HT1080 (cell line): Measurements from ENCODE around the gene CHADL. TPM values are rescaled to one million over a fixed set of nuclear protein-coding genes. Genes with fewer than 3 reads are reported as not detected.

Source experiments
- DNase-seq: peaks from one replicate; pipeline ENCODE4 v3.0.0-alpha.2; 2015; ENCODE audit warnings: low read depth
- total RNA-seq: library from RNA; depleted of rRNA; stranded (reverse); fragments of >200 nt; shearing (Covaris generic); gene quantifications from 2 replicates; pipeline ENCODE4 v1.2.3, GENCODE V29; 2014

CHADL gene
- total RNA-seq, 1 experiment from 2014 or later, result not detected

GRCh38 chr22:41257696-41258095, 17.0 kb upstream of the CHADL start:
- DNase-seq, result no peak

DNA sequence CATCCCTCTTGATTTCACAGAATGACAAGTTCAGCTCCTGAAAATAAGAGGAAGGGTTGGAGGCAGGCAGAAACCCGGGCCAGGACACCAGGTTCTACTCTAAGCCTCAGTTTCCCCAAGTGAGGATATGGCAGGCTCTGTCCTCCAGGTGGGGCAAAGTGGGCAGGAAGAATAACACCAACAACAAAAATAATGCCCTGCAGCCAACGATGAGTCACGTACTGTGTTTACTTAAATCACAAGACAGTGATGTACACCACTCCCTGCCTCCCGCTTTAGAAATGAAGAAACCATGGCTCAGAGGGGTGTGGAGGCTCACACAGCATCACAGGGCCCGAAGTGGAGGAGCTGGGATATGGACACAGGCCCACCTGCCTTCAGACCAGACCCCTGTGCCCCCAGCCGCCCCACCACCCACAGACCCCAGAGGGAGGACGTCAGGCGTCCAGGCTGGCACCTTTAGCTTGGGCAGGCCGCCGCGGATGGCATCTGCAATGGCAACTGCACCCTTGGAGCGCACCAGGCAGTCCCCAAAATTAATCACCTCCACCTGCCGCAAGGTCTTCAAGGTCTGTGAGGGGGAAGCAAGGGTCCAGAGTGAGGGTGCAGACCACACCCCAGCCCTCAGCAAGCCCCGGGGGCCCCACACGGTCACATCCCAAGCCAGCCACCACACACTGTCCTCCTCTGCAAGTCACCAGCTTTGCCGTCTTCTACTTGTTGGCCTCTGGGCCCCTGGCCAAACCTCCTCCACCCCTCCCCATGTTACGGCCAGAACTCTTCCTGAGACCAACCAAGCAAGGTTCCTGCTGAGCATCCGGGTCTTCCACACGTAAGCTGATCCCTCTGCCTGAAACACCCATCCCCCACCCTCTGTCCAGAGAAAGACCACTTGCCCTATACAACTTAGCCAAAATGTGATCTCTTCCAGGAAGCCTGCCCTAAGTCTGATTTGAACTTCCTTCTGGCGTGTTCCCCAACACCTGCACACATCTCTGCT, 15.8 kb upstream of the CHADL start:
- peak; percentile 53 for DNase-seq

DNA sequence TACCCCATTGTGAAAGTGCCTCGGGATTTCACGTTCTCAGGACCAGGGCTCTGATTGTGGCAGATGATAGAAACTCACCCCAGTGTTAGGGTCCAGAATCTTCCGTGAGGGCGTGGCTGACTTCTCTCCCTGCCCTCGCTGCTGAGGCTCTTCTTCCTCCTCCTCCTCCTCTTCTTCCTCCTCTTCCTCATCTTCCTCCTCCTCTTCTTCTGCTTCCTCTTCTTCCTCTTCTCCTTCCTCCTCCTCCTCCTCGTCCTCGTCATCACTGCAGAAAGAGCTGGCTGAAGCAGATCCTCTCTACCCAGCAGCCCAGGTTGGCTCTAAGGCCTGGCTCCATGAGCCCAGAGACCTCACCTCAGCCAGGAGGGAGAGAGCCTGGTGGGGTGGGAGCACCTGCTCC, 13.5 kb upstream of the CHADL start:
- DNase-seq, result no peak

GRCh38 chr22:41252365-41252764, 11.6 kb upstream of the CHADL start:
- DNase-seq, result no peak

GRCh38 chr22:41250127-41250526, 9.4 kb upstream of the CHADL start:
- DNase-seq, result no peak

GRCh38 chr22:41249442-41249841, 8.7 kb upstream of the CHADL start:
- DNase-seq, result no peak

GRCh38 chr22:41248758-41249157, 8.0 kb upstream of the CHADL start:
- no peak for DNase-seq

DNA sequence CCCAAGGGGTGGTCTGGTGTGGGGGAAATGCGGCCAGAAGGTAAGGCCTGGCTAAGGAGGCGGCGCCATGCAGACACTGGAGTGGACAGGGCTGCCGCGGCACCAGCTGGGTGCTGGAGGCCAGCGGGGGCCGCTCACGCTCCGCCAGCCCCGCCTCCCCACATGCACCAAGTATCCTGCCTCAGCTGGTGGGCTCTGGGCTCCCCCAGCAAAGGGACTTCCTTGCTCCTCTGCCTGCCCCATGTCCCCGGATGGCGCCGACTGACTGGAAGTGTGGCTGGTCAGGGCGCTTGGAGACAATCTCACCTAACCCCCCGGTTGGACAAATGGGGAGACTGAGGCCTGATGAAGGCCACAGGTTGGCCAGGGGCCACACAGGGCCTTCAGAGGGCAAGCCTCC, 7.6 kb upstream of the CHADL start:
- no peak for DNase-seq

DNA sequence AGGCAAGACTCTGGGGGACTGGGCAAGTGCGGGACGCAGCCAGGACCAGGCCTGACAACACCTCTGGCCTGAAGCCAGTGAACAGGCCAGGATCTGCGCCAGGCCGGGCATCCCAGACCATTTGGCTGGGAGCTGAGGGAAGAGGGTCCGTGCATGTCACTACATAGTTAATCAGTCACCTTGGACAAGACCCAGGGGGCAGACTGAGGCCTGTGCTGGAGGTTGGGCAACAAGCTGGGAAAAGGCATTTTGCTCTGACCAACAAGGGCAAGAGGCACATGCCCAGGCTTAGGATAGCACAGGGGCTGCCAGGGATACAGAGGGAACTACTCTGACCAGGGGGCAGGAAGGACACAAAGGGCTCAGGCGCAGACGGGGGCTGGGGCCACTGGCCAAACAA, 7.0 kb upstream of the CHADL start:
- DNase-seq, result no peak

DNA sequence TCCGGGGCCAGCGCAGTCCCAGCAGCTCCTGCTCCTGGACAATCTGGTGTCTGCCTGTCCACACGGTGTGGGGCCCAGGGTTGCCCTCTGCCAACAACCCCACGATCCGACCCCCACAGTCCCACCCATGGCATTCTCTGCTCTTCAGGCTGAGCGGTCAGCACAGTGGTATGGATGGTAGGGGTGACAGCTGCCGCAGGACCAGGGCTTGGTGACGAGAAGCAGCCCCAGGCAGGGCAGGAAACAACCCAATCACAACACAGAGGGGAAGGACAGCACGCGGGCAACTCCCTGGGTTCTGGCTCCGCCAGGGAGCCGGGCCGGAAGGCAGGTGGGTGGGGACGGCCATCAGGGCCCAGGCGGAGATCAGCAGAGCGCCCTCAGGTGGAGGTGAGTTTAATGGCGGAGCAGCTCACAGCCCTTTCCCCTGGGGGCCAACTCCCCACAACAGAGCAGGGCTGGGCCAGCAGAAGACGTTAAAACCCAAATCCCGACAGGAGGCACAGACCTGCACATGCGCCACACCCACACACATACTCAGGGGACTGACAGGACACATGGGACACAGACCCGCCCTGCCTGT, 5.3 kb upstream of the CHADL start:
- no peak for DNase-seq

- no peak for DNase-seq
Measured at GRCh38 chr22:41243361-41243760, 2.6 kb upstream of the CHADL start.

GRCh38 chr22:41242396-41243117, 1.8 kb upstream of the CHADL start:
- DNase-seq, result no peak

- no peak for DNase-seq
Measured at GRCh38 chr22:41241133-41241676, 474 bp upstream of the CHADL start.

GRCh38 chr22:41239443-41240128, 1.1 kb downstream of the CHADL start:
- no peak for DNase-seq

DNA sequence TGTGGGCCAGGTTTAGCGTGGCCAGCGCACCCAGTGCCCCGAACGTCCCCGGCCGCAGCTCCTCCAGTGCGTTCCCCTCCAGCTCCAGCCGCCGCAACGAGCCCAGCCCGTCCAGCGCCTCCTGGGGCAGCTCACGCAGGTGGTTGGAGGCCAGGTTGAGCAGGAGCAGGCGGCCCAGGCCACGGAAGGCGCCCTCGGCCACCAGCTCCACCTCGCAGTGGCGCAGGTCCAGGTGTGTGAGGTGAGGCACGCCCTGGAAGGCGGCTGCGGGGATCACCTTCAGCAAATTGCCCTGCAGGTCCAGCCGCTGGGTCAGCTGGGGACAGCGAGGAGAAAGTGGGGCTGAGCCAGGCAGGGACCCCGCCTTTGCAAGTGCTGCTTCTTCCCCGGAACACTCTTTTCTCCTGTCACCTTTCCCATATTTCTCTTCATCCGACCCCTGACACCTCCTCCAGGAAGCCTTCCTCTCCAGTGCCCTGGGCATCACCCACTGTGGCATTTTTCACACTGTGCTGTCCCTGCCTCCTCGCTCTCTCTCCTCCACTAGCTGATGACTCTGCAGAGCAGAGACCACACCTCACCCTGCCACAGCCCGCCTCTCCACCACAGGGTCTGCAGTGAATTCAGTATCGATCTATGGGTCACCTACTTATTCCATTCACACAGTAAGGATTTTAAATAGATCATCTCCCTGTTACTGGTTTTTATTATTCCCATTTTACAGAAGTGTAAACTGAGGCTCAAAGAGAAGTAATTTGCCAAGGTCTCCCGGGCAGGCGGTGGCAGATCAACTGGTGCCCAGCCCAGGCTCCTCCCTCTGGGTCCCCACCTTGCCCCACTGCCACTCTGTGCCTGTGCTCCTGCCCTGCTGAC, 1.9 kb downstream of the CHADL start:
- DNase-seq, result no peak

- no peak for DNase-seq
Measured at GRCh38 chr22:41237707-41238569, 2.8 kb downstream of the CHADL start.

DNA sequence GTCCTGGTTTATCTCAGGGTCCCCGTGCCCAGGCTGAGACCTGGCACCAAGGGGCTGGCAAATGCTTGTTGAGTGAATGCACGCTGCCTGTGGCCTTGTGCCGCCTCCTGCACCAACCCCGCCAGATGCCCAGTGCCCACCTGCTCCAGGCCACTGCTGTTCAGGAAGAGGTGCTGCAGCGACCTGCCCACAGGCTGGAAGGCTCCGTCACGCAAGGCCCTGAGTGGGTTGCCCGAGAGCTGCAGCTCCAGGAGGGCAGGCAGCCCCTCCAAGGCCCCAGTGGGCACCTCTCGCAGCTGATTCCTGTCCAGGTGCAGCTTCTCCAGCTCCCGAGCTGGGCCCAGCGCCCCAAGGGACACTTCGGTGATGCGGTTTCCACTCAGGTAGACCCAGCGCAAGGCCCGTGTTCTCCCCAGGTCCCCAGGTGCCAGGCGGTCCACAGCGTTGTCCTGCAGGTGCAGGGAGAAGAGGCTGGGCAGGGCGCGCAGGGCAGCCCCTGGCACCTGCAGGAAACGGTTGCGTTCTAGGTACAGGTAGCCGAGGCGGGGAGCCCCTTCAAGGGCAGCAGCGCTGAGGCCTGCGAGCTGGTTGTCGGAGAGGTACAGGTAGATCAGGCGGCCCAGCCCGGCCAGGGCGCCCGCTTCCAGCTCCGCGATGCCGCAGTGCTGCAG, 3.6 kb downstream of the CHADL start:
- no peak for DNase-seq

GRCh38 chr22:41234815-41235695, 5.7 kb downstream of the CHADL start:
- no peak for DNase-seq
